SU-DHL-6 (cell line): Measurements from ENCODE around the gene RABEPK.
"Not testable (repeated sequence)": the region's sequence is repeated elsewhere in the genome, so short reads cannot be mapped to it uniquely, and the experiment has no call there.

Experiments
- H2AFZ ChIP-seq: fragments of 200-600 bp; sonication (generic); 2 replicates; pipeline ENCODE4 v1.6.1; 2014; ENCODE audit warnings: low read depth, mild to moderate bottlenecking, moderate library complexity, mixed read lengths, antibody characterized with exemption, low read length; ENCODE audit not compliant: severe bottlenecking
- H3F3A ChIP-seq: fragments of 200-600 bp; shearing (Covaris generic); 2 replicates; pipeline ENCODE4 v1.6.0; 2016; ENCODE audit warnings: antibody characterized with exemption, mild to moderate bottlenecking; ENCODE audit not compliant: insufficient read depth
- H3K27ac ChIP-seq: fragments of 200-600 bp; sonication (generic); 2 replicates; pipeline ENCODE4 v1.5.1; 2016; ENCODE audit warnings: low read depth, mild to moderate bottlenecking, low read length, moderate library complexity, mixed read lengths
- H3K27me3 ChIP-seq: fragments of 200-600 bp; sonication (generic), shearing (Covaris generic); 2 replicates; pipeline ENCODE4 v1.6.0; 2014; ENCODE audit warnings: mild to moderate bottlenecking, low read length
- H3K36me3 ChIP-seq: fragments of 200-600 bp; sonication (generic); 2 replicates; pipeline ENCODE4 v1.6.1; 2014; ENCODE audit warnings: mild to moderate bottlenecking, low read length, mixed read lengths
- H3K4me2 ChIP-seq: fragments of 300-600, 200-600 bp; shearing (Covaris generic), sonication (generic); 2 replicates; pipeline ENCODE4 v1.6.0; 2014; ENCODE audit warnings: low read length, low read depth, mild to moderate bottlenecking; ENCODE audit not compliant: poor library complexity, severe bottlenecking
- H3K4me3 ChIP-seq: fragments of 200-600 bp; sonication (generic); 2 replicates; pipeline ENCODE4 v1.5.1; 2014; ENCODE audit warnings: antibody characterized with exemption, low read length, mild to moderate bottlenecking, mixed read lengths; ENCODE audit not compliant: insufficient read depth, poor library complexity, severe bottlenecking
- H3K79me2 ChIP-seq: fragments of 200-600 bp; sonication (generic); 2 replicates; pipeline ENCODE4 v1.6.1; 2014; ENCODE audit warnings: mild to moderate bottlenecking, low read length, moderate library complexity; ENCODE audit not compliant: insufficient read depth
- H3K9ac ChIP-seq: fragments of 200-600 bp; sonication (generic); 2 replicates; pipeline ENCODE4 v1.7.0; 2014; ENCODE audit warnings: mild to moderate bottlenecking, low read length
- H3K9me2 ChIP-seq: fragments of 200-600 bp; sonication (generic); replicated peaks from 2 replicates; pipeline ENCODE4 v1.6.1; 2014; ENCODE audit warnings: low read length; ENCODE audit not compliant: insufficient read depth
- H3K9me3 ChIP-seq: fragments of 200-600 bp; sonication (generic); 2 replicates; pipeline ENCODE4 v1.6.1; 2014; ENCODE audit warnings: low read length, mixed read lengths; ENCODE audit not compliant: insufficient read depth
- H4K20me1 ChIP-seq: fragments of 200-600 bp; sonication (generic); 2 replicates; pipeline ENCODE4 v1.6.1; 2014; ENCODE audit warnings: low read depth, mild to moderate bottlenecking, antibody characterized with exemption, low read length, moderate library complexity, mixed read lengths
- EZH2phosphoT487 ChIP-seq: fragments of 200-600 bp; sonication (generic), shearing (Covaris generic); conservative IDR thresholded peaks from 2 replicates; pipeline ENCODE4 v1.6.1; 2018; ENCODE audit warnings: mild to moderate bottlenecking, antibody characterized with exemption, low read length, moderate library complexity, mixed read lengths
- TF ChIP-seq, protein P1 (sequence below): fragments of 200-600 bp; sonication (generic); IDR thresholded peaks from one replicate; pipeline ENCODE4 v1.5.1; 2017; ENCODE audit warnings: antibody characterized with exemption, mild to moderate bottlenecking, low read length, moderate library complexity; ENCODE audit not compliant: insufficient read depth, poor library complexity, severe bottlenecking

RABEPK gene

DNA sequence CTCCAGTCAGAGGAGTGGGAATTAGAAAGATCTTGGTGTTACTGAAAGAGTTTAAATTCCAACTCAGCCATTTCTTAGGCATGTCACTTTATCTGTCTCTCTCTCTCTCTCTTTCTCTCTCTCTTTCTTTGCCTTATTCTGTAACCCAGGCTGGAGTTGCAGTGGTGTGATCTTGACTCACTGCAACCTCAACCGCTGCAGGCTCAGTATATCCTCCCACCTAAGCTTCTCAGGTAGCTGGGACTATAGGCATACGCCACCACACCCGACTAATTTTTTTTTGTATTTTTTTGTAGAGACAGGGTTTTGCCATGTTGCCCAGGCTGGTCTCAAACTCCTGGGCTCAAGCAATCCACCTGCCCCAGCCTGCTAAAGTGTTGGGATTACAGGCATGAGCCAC lies 18.3 kb downstream of the RABEPK start:
- H3K79me2 ChIP-seq, result no peaks in the 10 kb centered on the region
- H3K9me2 ChIP-seq, result no peaks in the 10 kb centered on the region
- H3K27me3 ChIP-seq, result no peaks in the 10 kb centered on the region
- H3F3A ChIP-seq, result no peaks in the 10 kb centered on the region
- H4K20me1 ChIP-seq, result no peaks in the 10 kb centered on the region
- H2AFZ ChIP-seq, result no peak overlapping the region
- H3K9me3 ChIP-seq, result no peaks in the 10 kb centered on the region
- no peak overlapping the region for H3K4me2 ChIP-seq
- TF ChIP-seq EZH2phosphoT487, result no peak
- TF ChIP-seq, protein P1, sequence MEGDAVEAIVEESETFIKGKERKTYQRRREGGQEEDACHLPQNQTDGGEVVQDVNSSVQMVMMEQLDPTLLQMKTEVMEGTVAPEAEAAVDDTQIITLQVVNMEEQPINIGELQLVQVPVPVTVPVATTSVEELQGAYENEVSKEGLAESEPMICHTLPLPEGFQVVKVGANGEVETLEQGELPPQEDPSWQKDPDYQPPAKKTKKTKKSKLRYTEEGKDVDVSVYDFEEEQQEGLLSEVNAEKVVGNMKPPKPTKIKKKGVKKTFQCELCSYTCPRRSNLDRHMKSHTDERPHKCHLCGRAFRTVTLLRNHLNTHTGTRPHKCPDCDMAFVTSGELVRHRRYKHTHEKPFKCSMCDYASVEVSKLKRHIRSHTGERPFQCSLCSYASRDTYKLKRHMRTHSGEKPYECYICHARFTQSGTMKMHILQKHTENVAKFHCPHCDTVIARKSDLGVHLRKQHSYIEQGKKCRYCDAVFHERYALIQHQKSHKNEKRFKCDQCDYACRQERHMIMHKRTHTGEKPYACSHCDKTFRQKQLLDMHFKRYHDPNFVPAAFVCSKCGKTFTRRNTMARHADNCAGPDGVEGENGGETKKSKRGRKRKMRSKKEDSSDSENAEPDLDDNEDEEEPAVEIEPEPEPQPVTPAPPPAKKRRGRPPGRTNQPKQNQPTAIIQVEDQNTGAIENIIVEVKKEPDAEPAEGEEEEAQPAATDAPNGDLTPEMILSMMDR, result no peak
- peaks cover 3% of the 10 kb centered on the region; the same call in 1 of the 2 replicates for H3K36me3 ChIP-seq
- no peak overlapping the region for H3K4me3 ChIP-seq
- H3K9ac ChIP-seq, result no peak overlapping the region
- H3K27ac ChIP-seq, result no peak overlapping the region

DNA sequence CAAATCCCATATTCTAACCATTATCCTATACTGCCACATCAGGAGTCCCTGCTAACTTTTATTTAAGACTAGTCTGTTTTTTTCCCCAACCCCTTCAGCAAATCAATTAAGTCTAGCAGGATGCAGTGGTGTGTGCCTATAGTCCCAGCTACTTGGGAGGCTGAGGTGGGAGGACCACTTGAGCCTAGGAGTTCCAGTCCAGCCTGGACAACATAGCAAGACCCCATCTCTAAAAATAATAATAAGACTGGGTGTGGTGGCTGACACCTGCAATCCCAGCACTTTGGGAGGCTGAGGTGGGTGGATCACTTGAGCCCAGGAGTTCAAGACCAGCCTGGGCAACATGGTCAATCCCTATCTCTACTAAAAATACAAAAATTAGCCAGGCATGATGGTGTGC lies 24.5 kb downstream of the RABEPK start:
- H3K36me3 ChIP-seq, H4K20me1 ChIP-seq, H2AFZ ChIP-seq, H3K9me2 ChIP-seq, H3K27ac ChIP-seq, H3K79me2 ChIP-seq, H3K4me3 ChIP-seq, H3K4me2 ChIP-seq, H3F3A ChIP-seq, H3K9me3 ChIP-seq, H3K27me3 ChIP-seq, H3K9ac ChIP-seq: not testable (repeated sequence)

DNA sequence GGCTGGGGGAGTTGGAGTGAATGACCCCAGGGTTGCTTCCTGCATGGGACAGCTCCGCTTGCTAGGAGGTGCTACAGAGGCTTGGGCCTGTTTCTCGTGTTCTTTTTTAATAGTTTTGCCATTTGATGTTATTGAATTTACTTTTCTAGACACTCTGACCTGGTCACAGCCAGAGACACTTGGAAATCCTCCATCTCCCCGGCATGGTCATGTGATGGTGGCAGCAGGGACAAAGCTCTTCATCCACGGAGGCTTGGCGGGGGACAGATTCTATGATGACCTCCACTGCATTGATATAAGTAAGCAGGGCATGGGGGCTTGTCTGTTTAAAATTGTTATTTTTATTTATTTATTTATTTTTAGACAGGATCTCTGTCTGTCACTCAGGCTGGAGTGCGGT lies 27.4 kb downstream of the RABEPK start:
- Histone ChIP-seq H3K27ac (no peak overlapping the region), H2AFZ (no peak overlapping the region), H3K27me3 (no peaks in the 10 kb centered on the region), H3K9ac (no peak overlapping the region), H3K9me2 (no peaks in the 10 kb centered on the region), H3K4me2 (no peak overlapping the region), H3K79me2 (no peaks in the 10 kb centered on the region), H3F3A (peaks cover 10% of the 10 kb centered on the region; the same call in 1 of the 2 replicates), H3K4me3 (no peak overlapping the region), H4K20me1 (no peaks in the 10 kb centered on the region), H3K36me3 (no peaks in the 10 kb centered on the region), H3K9me3 (no peaks in the 10 kb centered on the region)
- TF ChIP-seq EZH2phosphoT487, result no peak

DNA sequence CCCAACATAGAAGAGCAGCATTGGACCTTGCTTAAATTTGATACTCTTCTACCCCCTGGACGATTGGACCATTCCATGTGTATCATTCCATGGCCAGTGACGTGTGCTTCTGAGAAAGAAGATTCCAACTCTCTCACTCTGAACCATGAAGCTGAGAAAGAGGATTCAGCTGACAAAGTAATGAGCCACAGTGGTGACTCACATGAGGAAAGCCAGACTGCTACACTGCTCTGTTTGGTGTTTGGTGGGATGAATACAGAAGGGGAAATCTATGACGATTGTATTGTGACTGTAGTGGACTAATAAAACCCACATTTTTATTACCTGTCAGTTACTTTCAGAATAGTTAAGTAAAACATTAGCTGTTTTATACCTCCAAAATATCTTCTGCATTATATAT lies 33.3 kb downstream of the RABEPK start:
- Histone ChIP-seq H3F3A (peaks cover 59% of the 10 kb centered on the region), H3K79me2 (peaks cover 18% of the 10 kb centered on the region), H3K4me3 (no peak overlapping the region), H4K20me1 (peaks cover 9% of the 10 kb centered on the region; the same call in 1 of the 2 replicates), H3K9me2 (no peaks in the 10 kb centered on the region), H3K36me3 (peaks cover 16% of the 10 kb centered on the region), H2AFZ (no peak overlapping the region), H3K9ac (no peak overlapping the region), H3K27me3 (no peaks in the 10 kb centered on the region), H3K27ac (no peak overlapping the region), H3K4me2 (no peak overlapping the region), H3K9me3 (no peaks in the 10 kb centered on the region)
- TF ChIP-seq, protein P1, result no peak
- TF ChIP-seq EZH2phosphoT487, result no peak

DNA sequence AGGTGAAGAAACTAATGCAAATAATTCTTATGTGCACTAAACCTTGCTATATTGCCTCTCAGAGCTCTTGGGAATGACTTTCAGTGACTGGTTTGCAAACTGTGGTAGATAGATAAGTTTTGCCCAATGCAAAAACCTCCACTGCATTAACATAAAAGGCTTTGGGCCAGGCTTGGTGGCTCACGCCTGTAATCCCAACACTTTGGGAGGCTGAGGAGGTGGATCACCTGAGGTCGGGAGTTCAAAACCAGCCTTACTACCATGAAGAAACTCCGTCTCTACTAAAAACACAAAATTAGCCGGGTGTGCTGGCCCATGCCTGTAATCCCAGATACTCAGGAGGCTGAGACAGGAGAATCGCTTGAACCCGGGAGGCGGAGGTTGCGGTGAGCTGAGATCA lies 33.8 kb downstream of the RABEPK start:
- H4K20me1 ChIP-seq, result peaks cover 13% of the 10 kb centered on the region; the same call in 1 of the 2 replicates
- H2AFZ ChIP-seq, H3K4me3 ChIP-seq, H3K27ac ChIP-seq, H3K9me3 ChIP-seq, H3K4me2 ChIP-seq, H3K27me3 ChIP-seq, H3K9ac ChIP-seq, H3K9me2 ChIP-seq: not testable (repeated sequence)
- H3K36me3 ChIP-seq, result peaks cover 20% of the 10 kb centered on the region
- H3K79me2 ChIP-seq, result peaks cover 22% of the 10 kb centered on the region
- peaks cover 62% of the 10 kb centered on the region for H3F3A ChIP-seq
